Esophagus squamous epithelium (tissue), 5 donors: ENCODE results near the gene CLIP4. TPM values are rescaled to one million over a fixed set of nuclear protein-coding genes. Genes with fewer than 3 reads are reported as not detected.

ENCODE experiments used
- DNase-seq: peaks from one replicate; lab custom pipeline; 2025; lab: John Stamatoyannopoulos, UW
- H3K27ac ChIP-seq, 4 donors: fragments of 200-600 bp; sonication (generic); one replicate each; pipeline ENCODE4 v1.5.1; 2016 to 2019; ENCODE audit warnings: mild to moderate bottlenecking in 1 of 4
- H3K27me3 ChIP-seq, 4 donors: fragments of 200-600 bp; sonication (generic); 1 replicate in 3 of 4; 2 replicates in 1 of 4; pipeline versions ENCODE4 v1.5.1 to v1.6.0; 2017 to 2021; ENCODE audit warnings: antibody characterized with exemption in 1 of 4
- H3K36me3 ChIP-seq, 3 donors: fragments of 200-600 bp; sonication (generic); one replicate each; pipeline ENCODE4 v1.5.1; 2016 to 2019
- H3K4me1 ChIP-seq, 3 donors: fragments of 200-600 bp; sonication (generic); one replicate each; pipeline ENCODE4 v1.5.1; 2017 to 2019
- H3K4me3 ChIP-seq, 4 donors: fragments of 200-600 bp; sonication (generic); 1 replicate in 3 of 4; 2 replicates in 1 of 4; pipeline ENCODE4 v1.5.1; 2016 to 2019; ENCODE audit warnings: mild to moderate bottlenecking in 2 of 4, moderate library complexity in 1 of 4
- H3K9me3 ChIP-seq, 3 donors: fragments of 200-600 bp; sonication (generic); one replicate each; pipeline ENCODE4 v1.5.1; 2016 to 2019
- CTCF ChIP-seq, 6 experiments: fragments of 450-650 bp in 4 of 6; fragments of 200-600 bp in 2 of 6; sonication (generic) in 2 of 6; IDR thresholded peaks; one replicate each; pipeline ENCODE4 v1.5.1; 2016 to 2019; ENCODE audit warnings: antibody characterized with exemption in 6 of 6, mild to moderate bottlenecking in 4 of 6, moderate library complexity in 4 of 6
- POLR2A ChIP-seq, 4 donors: fragments of 450-650 bp; IDR thresholded peaks; one replicate each; pipeline ENCODE4 v1.6.1; 2017; ENCODE audit warnings: antibody characterized with exemption in 4 of 4, mild to moderate bottlenecking in 4 of 4, moderate library complexity in 3 of 4
- WGBS, 2 donors: methylation state at CpG; one replicate each; pipeline ENCODE4 v1.1.5; 2018; 5-methylcytosine and 5-hydroxymethylcytosine counted together
- intact Hi-C: fragments of 100-400 bp; cut with DNase I; formaldehyde crosslinking; loops from one replicate; pipeline ENCODE4 v1.15.0; 2022
- total RNA-seq, 4 donors: library from RNA; depleted of rRNA; stranded (reverse); fragments of >200 nt; gene quantifications; one replicate each; pipeline ENCODE4 v1.1.0, GENCODE V29; 2016
- donor health status: DM: yes; HTN: yes; CAD: no.

The CLIP4 gene
- total RNA-seq, 4 donors from 2014 or later, result 39.7 to 85.3 (median 46.5) TPM

DNA sequence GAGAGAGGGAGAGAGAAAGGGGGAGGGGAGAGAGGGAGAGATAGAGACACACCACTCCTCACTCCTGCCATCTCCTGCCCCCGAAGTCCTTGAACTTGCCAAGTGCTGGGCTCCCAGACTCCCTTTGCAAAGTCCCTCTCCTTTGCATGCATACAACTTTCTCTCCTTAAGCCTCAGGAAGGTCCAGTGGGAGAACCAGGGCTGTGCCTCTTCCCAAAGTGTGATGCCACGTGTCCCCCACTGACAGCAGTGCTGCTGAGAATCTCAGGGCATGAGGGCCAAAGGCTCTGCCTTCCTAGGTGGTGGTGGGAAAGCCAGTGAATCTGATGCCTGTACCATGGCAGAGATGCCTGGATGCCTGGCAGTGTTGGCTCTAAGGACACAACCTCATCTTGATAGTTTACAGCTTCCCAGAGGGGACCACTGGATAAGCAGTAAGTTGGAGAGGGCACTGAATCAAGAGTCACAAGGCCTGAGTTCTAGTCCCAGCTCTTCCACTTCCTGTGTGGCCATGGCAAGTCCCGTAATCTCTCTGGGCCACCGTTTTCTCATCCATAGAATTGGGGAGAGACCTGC is 103.4 kb downstream of the CLIP4 start:
- peaks cover 0 to 5% (median 0%) of the 10 kb centered on the region in 3 donors for H3K4me1 ChIP-seq
- H3K36me3 ChIP-seq, result no peaks in the 10 kb centered on the region
- H3K27ac ChIP-seq, result no peak overlapping the region
- 79 to 88% methylated on average over 3 to 4 of the region's 4 CpGs for WGBS, 2 donors
- H3K27me3 ChIP-seq, result no peaks in the 10 kb centered on the region
- intact Hi-C loops, result no loop called here
- no peak for DNase-seq
- H3K4me3 ChIP-seq, result no peak overlapping the region
- TF ChIP-seq POLR2A (IDR thresholded peaks at IDR 0.05) (no peak), CTCF (IDR thresholded peaks at IDR 0.05) (no peak)
- no peaks in the 10 kb centered on the region for H3K9me3 ChIP-seq

- no peak for DNase-seq
- no peaks in the 10 kb centered on the region for H3K36me3 ChIP-seq
- H3K9me3 ChIP-seq, result no peaks in the 10 kb centered on the region
- WGBS, 2 donors, result 76% methylated on average over 3 of the region's 4 CpGs; no CpG with 5 or more reads in 1 of the 2 donors
- TF ChIP-seq CTCF (IDR thresholded peaks at IDR 0.05) (no peak), POLR2A (IDR thresholded peaks at IDR 0.05) (no peak)
- no peak overlapping the region for H3K4me3 ChIP-seq
- H3K27me3 ChIP-seq, result no peaks in the 10 kb centered on the region
- peaks cover 0 to 13% (median 5%) of the 10 kb centered on the region in 3 donors for H3K4me1 ChIP-seq
- H3K27ac ChIP-seq, result no peak overlapping the region
- intact Hi-C loops, result no loop called here
Observed at GRCh38 chr2:29219374-29219773, 104.2 kb downstream of the CLIP4 start.

DNA sequence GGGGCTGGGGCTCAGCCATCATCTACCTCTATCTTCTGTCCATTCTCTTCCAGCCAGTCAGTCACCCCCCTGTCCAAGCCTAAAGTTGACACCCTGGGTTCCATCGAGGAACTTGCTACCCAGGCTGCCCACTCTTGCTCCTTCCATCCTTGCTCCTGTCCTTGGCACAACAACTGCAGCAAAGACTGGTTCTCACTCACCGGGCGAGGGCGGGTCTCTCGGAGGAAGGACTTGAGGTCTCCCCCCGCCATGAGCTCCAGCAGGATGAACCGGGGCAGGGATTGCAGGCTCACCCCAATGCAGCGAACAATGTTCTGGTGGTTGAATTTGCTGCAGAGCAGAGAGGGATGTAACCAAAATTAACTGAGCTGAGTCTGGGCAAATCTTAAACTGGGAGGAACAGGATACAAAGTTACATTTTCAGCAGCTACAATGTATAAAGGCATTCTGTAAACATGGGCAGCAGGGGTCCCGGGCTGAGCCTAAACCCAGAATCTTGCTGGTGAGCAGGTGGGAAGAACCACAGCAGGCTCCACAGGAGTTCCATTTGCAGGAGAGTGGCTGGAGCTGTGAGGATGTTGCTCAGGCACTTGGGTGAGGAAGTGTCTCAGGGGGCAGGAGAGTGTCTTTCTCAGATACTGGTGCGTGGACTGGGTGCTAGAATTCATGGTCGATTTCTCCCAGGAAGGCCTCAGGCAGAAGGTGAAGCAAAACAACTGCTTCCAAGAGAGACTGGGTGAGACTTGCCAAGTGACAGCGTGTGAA is 105.5 kb downstream of the CLIP4 start:
- H3K27ac ChIP-seq, result no peak overlapping the region
- H3K4me3 ChIP-seq, result no peak overlapping the region
- H3K27me3 ChIP-seq, result peaks cover 0 to 10% (median 0%) of the 10 kb centered on the region in 4 donors
- no peaks in the 10 kb centered on the region for H3K36me3 ChIP-seq
- DNase-seq, result no peak
- no peaks in the 10 kb centered on the region for H3K9me3 ChIP-seq
- H3K4me1 ChIP-seq, result peaks cover 0 to 16% (median 5%) of the 10 kb centered on the region in 3 donors
- intact Hi-C loops, result no loop called here
- TF ChIP-seq CTCF (IDR thresholded peaks at IDR 0.05) (no peak), POLR2A (IDR thresholded peaks at IDR 0.05) (no peak)
- WGBS, 2 donors, result 64 to 77% methylated on average over 8 to 10 of the region's 12 CpGs

DNA sequence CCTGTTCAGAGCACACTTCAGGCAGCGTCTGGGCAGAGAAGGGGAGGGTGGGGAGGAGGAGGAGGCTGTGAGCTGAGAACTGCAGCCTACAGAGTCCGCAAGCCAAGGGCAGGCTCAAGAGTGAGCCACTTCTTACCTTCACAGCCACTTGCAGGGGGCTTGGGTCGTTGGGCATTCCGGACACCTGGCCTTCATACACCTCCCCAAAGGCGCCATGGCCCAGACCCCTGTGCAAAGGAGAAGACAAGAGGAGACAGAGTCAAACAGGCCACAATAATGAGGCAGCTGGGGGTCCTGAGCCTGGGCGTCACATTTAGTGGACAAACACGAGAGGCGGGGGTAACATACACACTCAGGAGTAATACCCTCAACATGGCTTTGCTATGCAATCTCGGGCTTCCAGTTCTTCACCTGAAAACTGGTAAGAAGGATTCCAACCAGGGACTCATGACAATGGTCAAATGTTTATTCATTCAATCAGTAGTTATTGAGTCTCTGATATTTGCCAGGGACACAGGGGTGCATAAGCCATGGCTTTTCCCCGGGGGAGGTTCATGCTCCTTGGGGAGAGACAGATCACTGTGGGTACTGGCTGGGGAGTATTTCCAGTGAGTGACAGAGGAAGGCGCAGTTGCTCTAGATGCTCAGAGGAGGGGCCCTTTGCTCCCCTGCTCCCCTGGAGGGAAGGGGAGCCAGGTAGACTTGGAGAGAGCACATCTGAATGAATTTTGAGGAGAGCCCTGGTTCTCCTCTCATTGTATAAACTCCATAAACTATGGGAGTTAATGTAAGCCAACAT is 107.4 kb downstream of the CLIP4 start:
- Histone ChIP-seq H3K4me3 (no peak overlapping the region), H3K27ac (no peak overlapping the region), H3K4me1 (peaks cover 0 to 16% (median 5%) of the 10 kb centered on the region in 3 donors), H3K9me3 (no peaks in the 10 kb centered on the region), H3K36me3 (no peaks in the 10 kb centered on the region), H3K27me3 (peaks cover 0 to 22% (median 0%) of the 10 kb centered on the region in 4 donors)
- DNase-seq, result no peak
- 85 to 87% methylated on average over 4 to 9 of the region's 11 CpGs for WGBS, 2 donors
- TF ChIP-seq CTCF (IDR thresholded peaks at IDR 0.05), result no peak
- TF ChIP-seq POLR2A (IDR thresholded peaks at IDR 0.05), result no peak
- intact Hi-C loops, result no loop called here
